Sciatic nerve (tissue), 2 donors: Measurements from ENCODE around the gene LPAR3. TPM values are rescaled to one million over a fixed set of nuclear protein-coding genes. Genes with fewer than 3 reads are reported as not detected.
A peak's percentile ranks its signal among the peaks of the same experiment; 100 is the strongest.

ENCODE experiments used
- ATAC-seq: fragments of 200-7000 bp; cut with Tn5 transposase; one replicate; pipeline ENCODE4 v1.9.1; 2020; ENCODE audit warnings: mild to moderate bottlenecking, moderate library complexity
- DNase-seq: peaks from one replicate; pipeline ENCODE4 v3.0.0-alpha.2; 2020; ENCODE audit warnings: low spot score
- intact Hi-C: fragments of 100-400 bp; cut with DNase I; formaldehyde crosslinking; loops from one replicate; pipeline ENCODE4 v1.14.2; 2022
- total RNA-seq: library from RNA; stranded (reverse); fragmentation: NEBNext Ultra II Directional; extraction: Animal tissue kit (Norgen Biotek cat#: 25700); gene quantifications from one replicate; pipeline ENCODE4 v1.2.1, GENCODE V29; 2021
- donor health status: DM: no; HTN: no; CAD: no.
- donor health status: DM: no; HTN: no; CAD: no.

Gene LPAR3
- total RNA-seq, 1 donor from 2014 or later, result 0.36 TPM

DNA sequence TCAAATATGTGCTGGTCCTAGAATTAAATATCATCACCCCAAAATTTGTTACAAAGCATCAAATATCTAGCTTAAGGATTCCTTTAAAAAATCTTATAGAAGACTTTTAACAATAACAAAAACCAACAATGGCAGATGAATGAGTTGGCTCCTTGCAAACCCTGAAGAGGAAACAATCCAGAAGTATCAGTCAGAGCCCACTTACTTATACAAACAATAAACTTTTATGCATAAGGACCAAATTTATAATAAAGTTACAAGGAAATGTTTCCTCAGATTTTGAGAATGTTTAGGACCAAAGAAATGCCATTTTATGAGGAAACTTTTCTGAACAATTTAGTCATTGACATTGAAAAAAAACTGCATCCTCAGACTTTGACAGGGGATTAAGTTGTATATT is 52.7 kb downstream of the LPAR3 start:
- intact Hi-C loops, result no loop called here
- no peak for DNase-seq
- ATAC-seq, result no peak

DNA sequence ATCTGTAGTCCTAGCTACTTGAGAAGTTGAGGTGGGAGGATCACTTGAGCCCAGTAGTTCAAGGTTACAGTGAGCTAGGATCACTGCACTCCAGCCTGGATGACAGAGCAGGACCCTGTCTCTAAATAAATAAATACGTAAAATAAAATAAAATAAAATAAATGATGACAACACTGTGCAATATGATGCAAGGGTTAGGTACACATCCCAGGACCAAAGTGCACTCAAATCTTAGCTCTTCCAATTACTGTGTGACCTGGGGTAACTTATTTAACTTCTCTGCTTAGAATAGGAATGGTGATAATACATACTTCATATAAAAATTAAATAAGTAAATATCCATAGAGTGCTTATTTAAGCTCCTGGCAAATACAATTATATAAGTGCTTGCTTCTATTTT is 53.5 kb downstream of the LPAR3 start:
- ATAC-seq, result no peak
- DNase-seq, result no peak

DNA sequence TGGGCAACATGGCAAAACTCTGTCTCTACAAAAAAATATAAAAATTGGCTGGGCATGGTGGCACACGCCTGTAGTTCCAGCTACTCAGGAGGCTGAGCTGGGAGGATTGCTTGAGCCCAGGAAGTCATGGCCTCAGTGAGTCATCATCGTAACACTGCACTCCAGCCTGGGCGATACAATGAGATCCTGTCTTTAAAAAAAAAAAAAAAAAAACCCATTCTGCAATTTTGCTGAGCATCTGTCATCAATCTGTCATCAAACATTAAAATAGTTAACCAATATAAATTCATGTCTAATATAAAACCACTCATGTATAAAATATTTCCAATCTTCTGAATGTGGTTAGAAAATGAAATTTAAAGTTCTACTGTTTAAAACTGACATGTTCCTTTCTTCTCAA is 56.9 kb downstream of the LPAR3 start:
- intact Hi-C loops, result no loop called here
- no peak for DNase-seq
- ATAC-seq, result no peak

More for the DNA sequence above, 53.5 kb downstream of the LPAR3 start:
- intact Hi-C loops, result no loop called here

DNA sequence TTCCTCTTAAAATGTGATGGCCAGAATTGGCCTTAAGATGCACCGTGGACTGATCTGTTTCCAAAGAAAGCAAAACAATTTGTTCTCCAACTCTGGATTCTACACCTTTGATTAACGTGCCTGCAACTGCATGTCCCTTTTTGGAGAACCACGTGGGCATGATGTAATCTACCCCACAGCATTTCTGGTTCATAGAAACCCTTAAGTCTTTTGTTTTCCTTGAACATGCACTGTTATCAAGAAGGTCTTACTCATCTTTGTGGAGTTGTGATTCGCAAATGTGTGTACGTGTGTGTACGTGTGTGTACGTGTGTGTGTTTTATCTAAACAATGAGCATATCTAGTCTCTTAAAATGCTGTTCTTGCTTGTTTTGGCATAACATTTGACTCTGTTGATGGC is 57.8 kb downstream of the LPAR3 start:
- ATAC-seq, result peak; percentile 39
- intact Hi-C loops, result no loop called here
- no peak for DNase-seq

DNA sequence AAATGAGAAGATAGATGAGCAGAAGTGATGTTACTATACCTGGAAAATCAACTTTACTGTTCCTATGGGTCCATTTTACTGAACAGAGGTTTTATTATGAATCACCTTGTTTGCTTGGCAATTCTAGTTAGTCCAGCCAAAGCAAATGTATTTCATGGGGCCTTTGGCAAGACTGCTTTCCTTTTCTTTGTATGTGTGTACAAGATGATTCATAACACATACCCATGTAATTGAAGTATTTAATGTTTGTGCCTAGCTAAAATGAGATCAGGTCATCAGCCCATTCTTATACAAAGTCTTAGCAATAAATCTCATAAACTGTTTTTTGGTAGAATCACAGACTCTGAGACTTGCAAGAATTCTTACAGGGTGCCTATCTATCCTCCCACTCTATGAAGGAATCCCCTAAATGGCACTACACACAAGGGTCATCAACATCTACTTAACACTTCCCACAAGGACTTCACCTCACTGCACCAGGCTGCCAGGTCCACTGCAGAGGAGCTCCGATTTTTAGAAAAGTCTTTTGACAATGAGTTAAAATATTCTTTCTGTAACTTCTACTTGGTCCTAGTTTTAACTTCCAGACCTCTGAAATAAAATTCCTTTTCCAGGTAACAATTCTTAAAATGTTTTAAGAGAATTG is 58.5 kb downstream of the LPAR3 start:
- intact Hi-C loops, result no loop called here
- DNase-seq (no peak), ATAC-seq (no peak)

DNA sequence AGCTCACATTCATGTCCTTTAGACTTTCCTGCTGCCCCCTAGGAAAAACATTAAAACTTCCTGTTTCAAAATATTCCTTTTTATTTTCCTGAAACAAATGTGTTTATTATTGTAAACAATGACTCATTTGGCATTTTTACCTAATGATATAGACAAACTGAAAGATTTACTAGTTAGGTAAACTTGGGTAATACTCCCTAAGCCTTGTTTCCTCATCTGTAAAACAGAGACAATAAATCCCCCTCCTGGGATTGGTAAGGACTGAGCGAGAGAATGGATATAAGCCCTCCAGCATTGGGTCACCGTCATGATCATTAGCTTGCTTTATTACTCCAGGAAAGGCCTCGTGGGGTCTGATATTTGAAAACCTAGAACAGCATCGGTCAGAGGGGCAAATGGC is 59.8 kb downstream of the LPAR3 start:
- intact Hi-C loops, result no loop called here

GRCh38 chr1:84830136-84830535 is 62.9 kb downstream of the LPAR3 start:
- ATAC-seq (no peak), DNase-seq (no peak)
- intact Hi-C loops, result no loop called here

More for the DNA sequence above, 59.8 kb downstream of the LPAR3 start:
- no peak for DNase-seq
- no peak for ATAC-seq

DNA sequence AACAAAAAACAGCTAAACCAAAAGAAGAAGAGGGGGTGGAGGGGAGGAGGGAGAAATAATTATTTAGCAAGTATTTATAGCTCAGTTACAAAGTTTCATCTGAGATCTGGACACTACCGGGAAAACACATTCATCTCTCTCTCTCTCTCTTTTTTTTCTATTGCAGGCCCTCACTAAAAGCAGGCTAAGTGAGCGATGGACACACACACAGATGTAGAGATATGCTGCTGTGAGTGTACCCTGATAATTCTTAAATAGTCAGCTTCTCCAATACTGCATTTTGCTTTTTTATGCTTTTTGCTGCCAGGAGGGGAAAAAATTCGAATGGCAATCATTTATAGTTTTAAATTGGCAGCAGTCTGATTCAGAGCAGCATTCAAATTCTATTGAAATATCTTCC is 65.0 kb downstream of the LPAR3 start:
- intact Hi-C loops, result no loop called here

DNA sequence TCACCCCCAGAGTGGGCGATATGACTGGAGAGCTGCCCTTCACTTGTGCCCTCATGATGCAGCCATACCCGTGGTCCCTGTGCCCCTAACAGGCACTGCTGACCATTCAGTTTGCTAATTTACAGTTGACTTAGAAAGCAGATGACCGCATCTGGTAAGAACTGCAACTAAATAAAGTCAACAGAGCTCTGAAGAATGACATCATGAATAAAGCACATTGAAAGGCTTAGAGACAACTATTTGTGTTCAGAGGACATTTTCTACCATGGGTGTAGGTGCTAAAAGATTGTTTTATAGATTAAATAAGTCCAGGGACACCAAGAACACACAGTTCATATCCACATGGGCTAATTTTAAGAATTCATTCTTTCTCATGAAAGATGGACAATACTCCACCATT is 65.5 kb downstream of the LPAR3 start:
- intact Hi-C loops, result no loop called here
- no peak for ATAC-seq
- DNase-seq, result no peak

More for the DNA sequence above, 65.0 kb downstream of the LPAR3 start:
- no peak for DNase-seq
- no peak for ATAC-seq

GRCh38 chr1:84825161-84825560 is 67.8 kb downstream of the LPAR3 start:
- intact Hi-C loops, result no loop called here
- ATAC-seq (no peak), DNase-seq (no peak)

GRCh38 chr1:84823991-84824390 is 69.0 kb downstream of the LPAR3 start:
- DNase-seq (no peak), ATAC-seq (no peak)
- intact Hi-C loops, result no loop called here

DNA sequence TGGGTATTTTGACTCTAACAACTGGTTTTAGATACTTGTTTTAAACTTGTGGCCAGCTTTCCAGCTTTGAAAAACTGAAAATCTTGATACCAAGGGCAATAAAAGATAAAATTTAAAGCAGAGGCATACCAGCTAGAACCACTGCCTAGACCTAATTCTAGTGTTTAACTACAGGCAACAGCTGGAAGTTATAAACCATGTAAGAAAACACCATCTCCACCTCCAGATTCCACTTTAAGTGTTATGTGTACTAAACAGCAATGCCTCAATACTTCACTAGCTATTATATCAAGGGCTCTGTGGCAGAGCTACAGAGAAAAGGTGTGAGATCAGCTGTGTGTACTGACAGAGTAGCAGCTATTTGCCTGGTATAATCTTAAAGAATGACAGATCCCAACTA is 69.5 kb downstream of the LPAR3 start:
- intact Hi-C loops, result no loop called here
- DNase-seq, result no peak
- no peak for ATAC-seq

GRCh38 chr1:84810343-84810742 is 82.7 kb downstream of the LPAR3 start:
- ATAC-seq, result no peak
- intact Hi-C loops, result no loop called here
- DNase-seq, result no peak

- ATAC-seq, result no peak
- DNase-seq, result no peak
- intact Hi-C loops, result no loop called here
Measured at GRCh38 chr1:84809023-84809422, 84.0 kb downstream of the LPAR3 start.

GRCh38 chr1:84803604-84804003 is 89.4 kb downstream of the LPAR3 start:
- intact Hi-C loops, result no loop called here
- no peak for ATAC-seq
- DNase-seq, result no peak

- intact Hi-C loops, result no loop called here
- no peak for DNase-seq
Measured at GRCh38 chr1:84802567-84803232, 90.3 kb downstream of the LPAR3 start.

GRCh38 chr1:84800090-84801073 is 92.6 kb downstream of the LPAR3 start:
- no peak for ATAC-seq
- intact Hi-C loops, result no loop called here
- DNase-seq, result no peak

More at GRCh38 chr1:84802567-84803232, 90.3 kb downstream of the LPAR3 start:
- no peak for ATAC-seq

- intact Hi-C loops, result no loop called here
- ATAC-seq (no peak), DNase-seq (no peak)
Measured at GRCh38 chr1:84797603-84798002, 95.4 kb downstream of the LPAR3 start.

DNA sequence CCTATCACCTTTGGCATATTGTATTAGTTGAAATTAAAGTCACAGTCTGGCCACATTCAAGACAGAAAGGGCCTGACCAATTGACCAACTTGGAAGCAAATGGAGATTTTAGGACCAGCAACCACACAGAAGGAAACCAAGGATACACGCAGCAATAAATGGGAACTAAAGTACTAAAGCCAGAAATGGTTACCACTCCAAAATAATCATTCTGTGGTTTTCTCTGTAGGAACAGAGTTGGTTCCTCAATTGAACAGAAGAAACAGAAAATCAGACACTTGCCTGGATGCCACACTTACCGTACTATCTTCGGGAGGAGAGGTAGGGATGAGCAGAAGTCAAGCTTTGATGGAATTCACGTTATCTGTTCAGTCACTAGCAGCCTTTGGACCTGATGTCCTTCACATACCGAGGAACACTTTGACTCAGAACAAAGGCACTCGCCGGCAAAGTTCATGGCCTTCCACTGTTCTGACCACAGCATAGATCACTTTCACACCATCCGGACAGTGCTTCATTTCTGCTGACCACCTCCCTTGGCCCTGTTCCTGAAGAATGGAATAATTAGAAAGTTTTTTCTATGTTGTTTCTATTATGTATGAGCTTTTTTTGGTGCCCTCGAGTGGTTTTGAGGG is 96.9 kb downstream of the LPAR3 start:
- no peak for ATAC-seq
- intact Hi-C loops, result no loop called here
- DNase-seq, result no peak
